GM12891 (cell line): Measurements from ENCODE around the gene FAM187B.
A peak's percentile ranks its signal among the peaks of the same experiment; 100 is the strongest.

Experiments used
- DNase-seq: peaks from one replicate; pipeline ENCODE4 v3.0.0; 2011; ENCODE audit warnings: low spot score; ENCODE audit not compliant: insufficient read length
- FAIRE-seq: peaks from 2 replicates; lab custom pipeline; 2011; peaks lifted over from hg19 to GRCh38; lab: Jason Lieb, UNC
- PAX5 ChIP-seq: IDR thresholded peaks from 2 replicates; pipeline ENCODE4 v1.6.1; 2011; ENCODE audit warnings: low read length, moderate library complexity, mild to moderate bottlenecking; ENCODE audit not compliant: insufficient read depth, severe bottlenecking
- POLR2A ChIP-seq: IDR thresholded peaks from 2 replicates; pipeline ENCODE4 v1.6.1; 2011; ENCODE audit warnings: low read depth, low read length, control low read depth
- POLR2AphosphoS5 ChIP-seq: IDR thresholded peaks from 2 replicates; pipeline ENCODE4 v1.6.1; 2011; ENCODE audit warnings: low read depth, low read length, control low read depth
- POU2F2 ChIP-seq: IDR thresholded peaks from 2 replicates; pipeline ENCODE4 v1.6.1; 2011; ENCODE audit warnings: low read depth, mild to moderate bottlenecking, control low read depth, low read length, moderate library complexity
- SPI1 ChIP-seq: IDR thresholded peaks from 2 replicates; pipeline ENCODE4 v1.6.1; 2011; ENCODE audit warnings: low read depth, low read length, control low read depth
- TAF1 ChIP-seq: IDR thresholded peaks from 2 replicates; pipeline ENCODE4 v1.6.1; 2011; ENCODE audit warnings: low read depth, low read length, control low read depth

The FAM187B gene

DNA sequence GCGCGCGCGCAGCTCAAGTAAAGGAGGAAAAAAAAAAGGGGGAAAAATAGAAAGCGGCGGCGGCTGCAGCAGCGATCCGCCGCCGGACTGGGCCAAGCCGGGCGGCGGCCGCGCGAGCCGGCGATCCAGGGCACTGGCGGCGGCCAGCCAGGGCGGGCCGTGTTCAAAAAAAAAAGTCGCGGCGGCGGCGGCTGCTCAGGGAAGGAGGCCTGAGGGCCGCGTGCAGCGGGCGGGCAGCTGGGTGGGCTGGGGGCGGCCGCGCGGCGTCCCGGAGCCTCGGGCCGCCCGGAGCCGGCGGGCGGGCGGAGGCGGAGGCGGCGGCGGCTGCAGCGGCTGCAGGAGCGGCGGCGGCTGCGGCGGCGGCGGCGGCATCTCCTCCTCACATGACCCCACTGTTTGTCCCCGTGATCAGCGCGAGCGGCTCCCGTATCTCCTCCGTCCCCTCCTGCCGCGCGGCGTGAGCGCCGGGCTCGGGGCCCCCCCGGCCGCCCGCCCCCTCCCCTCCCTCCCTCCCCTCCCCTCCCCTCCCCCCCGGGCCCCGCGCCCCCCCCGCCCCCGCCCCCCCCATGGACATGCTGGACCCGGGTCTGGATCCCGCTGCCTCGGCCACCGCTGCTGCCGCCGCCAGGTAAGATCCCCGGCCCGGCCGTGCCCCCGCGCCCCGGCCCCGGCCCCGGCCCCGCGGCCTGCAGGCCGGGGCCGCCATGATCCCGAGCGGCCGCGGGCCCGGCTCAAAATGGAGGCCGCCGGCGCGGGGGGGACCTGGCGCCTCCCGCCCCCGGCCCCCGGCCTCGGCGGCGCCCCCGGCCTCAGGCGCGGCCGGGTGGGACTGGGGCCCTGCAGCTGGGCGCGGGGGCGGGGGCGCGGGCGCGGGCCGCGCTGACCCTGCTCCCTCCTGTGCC lies 40.2 kb upstream of the FAM187B start, which contains the start of gene USF2:
Gene USF2, plus strand, starts transcription at position 427 of the 902 bp plus-strand sequence. Its CDS starts 140 bp downstream, at position 567.
- TF ChIP-seq PAX5 (no peak), POU2F2 (no peak), POLR2A (no peak), SPI1 (no peak), TAF1 (no peak), POLR2AphosphoS5 (no peak)
- FAIRE-seq, result no peak
- peak; percentile 78 for DNase-seq

GRCh38 chr19:35267818-35268535 lies 39.4 kb upstream of the FAM187B start:
- TF ChIP-seq PAX5 (no peak), SPI1 (no peak)
- DNase-seq, result peak; percentile 97
- FAIRE-seq, result peak; percentile 94

GRCh38 chr19:35267353-35267817 lies 38.8 kb upstream of the FAM187B start:
- FAIRE-seq (peak; percentile 52), DNase-seq (no peak)
- TF ChIP-seq POLR2AphosphoS5, result no peak; the same call in none of the 2 replicates
- TF ChIP-seq SPI1, result no peak
- TF ChIP-seq TAF1, result no peak
- TF ChIP-seq POU2F2, result peak; percentile 50; the same call in 1 of the 2 replicates

- no peak for DNase-seq
- no peak for TF ChIP-seq POLR2A
- no peak for TF ChIP-seq POLR2AphosphoS5
- no peak for TF ChIP-seq POU2F2
- TF ChIP-seq PAX5, result no peak
- TF ChIP-seq TAF1, result no peak
- TF ChIP-seq SPI1, result no peak
- FAIRE-seq, result no peak
Observed at GRCh38 chr19:35266520-35267352, 38.2 kb upstream of the FAM187B start.

- TF ChIP-seq TAF1 (no peak), POLR2A (no peak), SPI1 (no peak), POLR2AphosphoS5 (no peak; the same call in 1 of the 2 replicates), PAX5 (no peak), POU2F2 (no peak)
- no peak for FAIRE-seq
- DNase-seq, result no peak
Observed at GRCh38 chr19:35265900-35266519, 37.5 kb upstream of the FAM187B start.

DNA sequence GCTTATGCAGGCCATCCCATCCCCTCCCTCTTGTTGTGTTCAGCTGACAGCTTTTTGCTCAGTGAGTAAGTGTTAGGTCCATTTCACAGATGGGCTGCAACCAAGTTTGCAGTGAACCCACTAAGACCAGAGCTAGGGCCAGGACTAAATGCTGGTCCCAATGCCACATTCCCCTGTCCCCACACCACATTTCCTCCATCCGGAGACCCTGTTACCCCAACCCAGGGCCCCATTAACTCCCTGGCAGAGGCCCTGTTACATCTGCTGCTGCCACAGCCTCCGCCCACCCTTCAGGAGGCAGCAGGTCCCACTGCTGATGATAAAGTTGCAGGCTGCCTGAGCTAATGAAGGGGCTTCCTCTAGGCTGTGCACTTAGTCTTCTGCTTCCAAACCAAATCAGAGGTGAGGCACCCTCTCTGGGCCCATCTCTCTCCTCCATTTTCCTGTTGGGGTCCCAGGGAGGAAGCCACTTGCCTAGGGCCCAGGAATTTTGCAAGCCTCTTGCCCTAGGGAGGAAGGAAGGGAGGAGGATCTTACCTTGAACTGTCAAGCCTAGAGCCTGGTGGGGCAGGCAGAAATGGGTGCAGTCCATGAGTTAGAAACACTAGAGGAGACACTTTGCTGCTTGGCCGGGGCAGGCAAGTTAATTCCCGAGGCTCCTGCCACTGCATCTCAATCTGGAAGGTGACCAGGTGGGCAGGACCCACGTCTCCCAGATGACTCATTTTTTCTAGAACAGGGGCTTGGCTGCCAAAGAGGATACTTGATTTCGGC lies 36.8 kb upstream of the FAM187B start:
- FAIRE-seq (no peak), DNase-seq (no peak)
- TF ChIP-seq POU2F2 (no peak), SPI1 (no peak), POLR2A (0 out of 2 replicates have a peak, but pooled peaks have one; percentile 4), PAX5 (no peak), POLR2AphosphoS5 (0 out of 2 replicates have a peak, but pooled peaks have one; percentile 35)

- no peak for TF ChIP-seq TAF1
- no peak for TF ChIP-seq POLR2AphosphoS5
- no peak for TF ChIP-seq SPI1
- TF ChIP-seq POLR2A, result peak; percentile 10; the same call in 1 of the 2 replicates
- TF ChIP-seq POU2F2, result no peak
- DNase-seq (no peak), FAIRE-seq (no peak)
Observed at GRCh38 chr19:35264268-35265125, 36.0 kb upstream of the FAM187B start.
